WERI-Rb-1 (cell line): ENCODE measurements around the gene HTN3.
"Not testable (repeated sequence)": the region's sequence is repeated elsewhere in the genome, so short reads cannot be mapped to it uniquely, and the experiment has no call there.

Source experiments
- DNase-seq: peaks from one replicate; pipeline ENCODE4 v3.0.0-alpha.2; 2020
- H3K27ac ChIP-seq: fragments of 250-450 bp; sonication (Bioruptor Pico); 2 replicates; pipeline ENCODE4 v1.5.1; 2020; ENCODE audit warnings: mild to moderate bottlenecking, moderate library complexity
- H3K27me3 ChIP-seq: fragments of 250-450 bp; sonication (Bioruptor Pico); 2 replicates; pipeline ENCODE4 v1.5.1; 2021; ENCODE audit warnings: mild to moderate bottlenecking, low read depth, moderate library complexity; ENCODE audit not compliant: insufficient read depth, severe bottlenecking
- H3K36me3 ChIP-seq: fragments of 250-450 bp; sonication (Bioruptor Pico); 2 replicates; pipeline ENCODE4 v1.5.1; 2020; ENCODE audit warnings: mild to moderate bottlenecking, moderate library complexity
- H3K4me3 ChIP-seq: 2 replicates; pipeline ENCODE4 v1.5.1; 2011; ENCODE audit warnings: low read depth, mild to moderate bottlenecking, control low read depth, low read length
- H3K9me3 ChIP-seq: fragments of 250-450 bp; sonication (Bioruptor Pico); 2 replicates; pipeline ENCODE4 v1.5.1; 2021; ENCODE audit warnings: mild to moderate bottlenecking, moderate library complexity; ENCODE audit not compliant: severe bottlenecking
- TF ChIP-seq, protein P1 (sequence below): IDR thresholded peaks from 2 replicates; pipeline ENCODE4 v1.5.1; 2011; ENCODE audit warnings: low read depth, mild to moderate bottlenecking, control low read depth, inconsistent platforms, low read length

HTN3 gene

DNA sequence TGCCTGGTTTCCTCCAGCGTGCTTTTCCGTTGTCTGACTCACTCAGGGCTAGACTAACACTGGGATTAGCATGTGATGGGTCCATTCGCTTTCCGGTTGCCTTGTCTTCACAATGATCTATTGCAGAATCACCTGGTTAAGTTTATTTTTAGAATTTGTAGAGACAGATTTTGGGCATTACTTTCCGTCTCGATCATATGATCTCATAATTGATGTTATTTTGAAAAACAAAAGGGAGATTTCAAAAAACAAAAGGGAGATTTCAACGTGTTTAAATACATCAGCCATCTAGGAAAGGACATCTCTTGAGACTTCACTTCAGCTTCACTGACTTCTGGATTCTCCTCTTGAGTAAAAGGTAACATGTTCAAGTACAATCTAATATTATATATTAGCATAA lies at the start of gene HTN3:
TSS of gene HTN3 (plus strand) at position 301 of the 400 bp plus-strand sequence. CDS start 2,282 bp downstream, outside the sequence.
- not testable (repeated sequence) for H3K9me3 ChIP-seq, H3K36me3 ChIP-seq, H3K4me3 ChIP-seq, H3K27ac ChIP-seq, H3K27me3 ChIP-seq, DNase-seq

DNA sequence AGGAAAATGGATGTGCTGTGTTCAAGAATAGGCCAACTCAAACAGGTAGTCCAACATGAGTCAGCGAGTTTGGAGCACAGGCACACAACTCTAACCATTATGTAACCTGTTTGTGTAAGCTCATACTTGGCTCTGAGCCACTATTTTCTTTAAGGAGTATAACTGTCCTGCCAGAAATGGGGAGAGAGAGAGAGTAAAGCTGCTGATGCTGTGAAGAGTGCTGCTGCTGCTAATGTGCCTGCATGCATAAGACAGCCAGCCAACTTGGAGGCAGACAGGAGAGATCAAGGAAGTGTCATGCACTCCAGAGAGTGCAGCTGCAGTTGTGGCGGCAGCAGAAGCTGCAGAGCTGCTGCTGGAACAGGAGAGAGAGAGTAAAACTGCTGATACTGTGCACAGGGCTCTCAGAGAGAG lies 44.2 kb upstream of the HTN3 start:
- Histone ChIP-seq H3K4me3 (no peak overlapping the region), H3K27ac (no peak overlapping the region), H3K36me3 (no peaks in the 10 kb centered on the region), H3K27me3 (no peaks in the 10 kb centered on the region), H3K9me3 (no peaks in the 10 kb centered on the region)
- TF ChIP-seq, protein P1, sequence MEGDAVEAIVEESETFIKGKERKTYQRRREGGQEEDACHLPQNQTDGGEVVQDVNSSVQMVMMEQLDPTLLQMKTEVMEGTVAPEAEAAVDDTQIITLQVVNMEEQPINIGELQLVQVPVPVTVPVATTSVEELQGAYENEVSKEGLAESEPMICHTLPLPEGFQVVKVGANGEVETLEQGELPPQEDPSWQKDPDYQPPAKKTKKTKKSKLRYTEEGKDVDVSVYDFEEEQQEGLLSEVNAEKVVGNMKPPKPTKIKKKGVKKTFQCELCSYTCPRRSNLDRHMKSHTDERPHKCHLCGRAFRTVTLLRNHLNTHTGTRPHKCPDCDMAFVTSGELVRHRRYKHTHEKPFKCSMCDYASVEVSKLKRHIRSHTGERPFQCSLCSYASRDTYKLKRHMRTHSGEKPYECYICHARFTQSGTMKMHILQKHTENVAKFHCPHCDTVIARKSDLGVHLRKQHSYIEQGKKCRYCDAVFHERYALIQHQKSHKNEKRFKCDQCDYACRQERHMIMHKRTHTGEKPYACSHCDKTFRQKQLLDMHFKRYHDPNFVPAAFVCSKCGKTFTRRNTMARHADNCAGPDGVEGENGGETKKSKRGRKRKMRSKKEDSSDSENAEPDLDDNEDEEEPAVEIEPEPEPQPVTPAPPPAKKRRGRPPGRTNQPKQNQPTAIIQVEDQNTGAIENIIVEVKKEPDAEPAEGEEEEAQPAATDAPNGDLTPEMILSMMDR = no peak
- DNase-seq = no peak

DNA sequence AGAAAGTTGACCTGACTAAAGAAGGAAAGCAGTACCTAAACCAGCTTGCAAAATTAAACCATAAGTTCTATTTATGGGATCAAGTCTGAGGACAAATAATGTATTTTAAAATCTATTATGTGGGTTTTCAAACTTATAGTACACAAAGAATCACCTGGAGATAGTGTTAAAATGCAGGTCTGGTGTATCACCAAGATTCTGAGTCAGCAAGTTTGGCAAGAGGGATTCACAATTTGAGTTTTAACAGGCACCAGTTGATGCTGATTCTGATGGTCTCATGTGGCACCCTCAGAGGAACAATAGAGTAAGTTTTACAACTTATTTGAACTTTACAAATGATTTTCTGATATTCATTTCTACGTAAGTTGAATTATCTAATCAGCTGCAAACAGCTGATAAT lies 41.6 kb upstream of the HTN3 start:
- Histone ChIP-seq H3K9me3 (no peaks in the 10 kb centered on the region), H3K27me3 (no peaks in the 10 kb centered on the region), H3K36me3 (no peaks in the 10 kb centered on the region), H3K4me3 (no peak overlapping the region), H3K27ac (no peak overlapping the region)
- TF ChIP-seq, protein P1 = no peak
- no peak for DNase-seq

DNA sequence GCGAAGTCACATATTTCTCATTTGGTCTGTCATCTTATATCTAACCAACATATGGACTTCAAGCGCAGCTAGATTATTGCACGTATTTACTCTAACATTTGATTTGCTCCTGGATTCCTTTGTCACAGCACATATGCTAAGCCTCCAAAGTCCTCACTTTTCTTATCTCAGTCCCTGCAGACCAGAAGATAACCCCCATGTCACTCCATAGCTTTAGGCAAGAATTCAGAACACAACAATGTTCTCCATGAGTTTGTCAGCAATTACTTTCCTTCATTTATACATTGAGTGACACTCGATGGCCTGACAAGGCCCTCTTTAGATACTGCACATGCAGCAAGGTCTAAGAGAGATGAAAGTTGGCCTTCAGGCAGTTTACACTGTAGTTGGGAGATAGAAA lies 37.2 kb upstream of the HTN3 start:
- H3K36me3 ChIP-seq = no peaks in the 10 kb centered on the region
- TF ChIP-seq, protein P1 = no peak
- no peak for DNase-seq
- no peaks in the 10 kb centered on the region for H3K9me3 ChIP-seq
- no peaks in the 10 kb centered on the region for H3K27me3 ChIP-seq
- H3K27ac ChIP-seq = no peak overlapping the region
- no peak overlapping the region for H3K4me3 ChIP-seq

DNA sequence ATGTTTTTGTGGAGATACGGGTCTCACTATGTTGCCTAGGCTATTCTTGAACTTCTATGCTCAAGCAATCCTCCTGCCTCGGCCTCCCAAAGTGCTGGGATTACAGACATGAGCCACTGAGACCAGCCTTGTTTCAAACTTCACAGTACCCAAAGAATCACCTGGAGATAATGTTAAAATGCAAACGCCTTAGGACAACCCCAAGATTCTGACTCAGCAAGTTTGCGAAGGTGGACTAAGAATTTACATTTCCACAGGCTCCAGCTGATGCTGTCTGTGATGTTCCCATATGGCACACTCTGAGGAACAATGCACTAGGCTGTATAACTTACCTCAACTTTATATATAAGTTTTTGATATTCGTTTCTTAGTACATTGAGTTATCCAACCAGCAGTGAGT lies 33.5 kb upstream of the HTN3 start:
- no peak overlapping the region for H3K27ac ChIP-seq
- no peaks in the 10 kb centered on the region for H3K36me3 ChIP-seq
- TF ChIP-seq, protein P1 = no peak
- H3K27me3 ChIP-seq = no peaks in the 10 kb centered on the region
- H3K4me3 ChIP-seq = no peak overlapping the region
- DNase-seq = no peak
- no peaks in the 10 kb centered on the region for H3K9me3 ChIP-seq

DNA sequence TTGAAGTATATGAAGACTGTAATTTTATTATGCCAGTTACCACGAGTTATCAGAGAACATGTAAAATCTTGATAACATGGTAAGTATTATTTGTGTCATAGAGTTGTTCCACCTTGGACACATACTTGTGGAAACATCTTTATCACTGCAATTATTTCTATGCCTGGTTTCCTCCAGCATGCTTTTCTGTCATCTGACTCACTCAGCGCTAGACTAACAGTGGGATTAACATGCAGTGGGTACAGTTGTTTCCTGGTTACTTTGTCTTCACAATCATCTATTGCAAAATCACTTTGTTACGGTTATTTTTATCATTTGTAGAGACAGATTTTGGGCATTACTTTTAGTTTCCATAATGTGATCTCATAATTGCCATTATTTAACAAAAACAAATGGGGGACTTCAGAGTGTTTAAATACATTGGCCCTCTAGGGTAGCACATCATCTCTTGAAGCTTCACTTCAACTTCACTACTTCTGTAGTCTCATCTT lies 32.7 kb upstream of the HTN3 start, which contains the start of gene STATH:
TSS of gene STATH (plus strand) at position 441 of the 491 bp plus-strand sequence. CDS start 2,472 bp downstream, outside the sequence.
- DNase-seq = no peak
- no peaks in the 10 kb centered on the region for H3K27me3 ChIP-seq
- no peak within 1 kb of the TSS for H3K4me3 ChIP-seq
- no peaks in the 10 kb centered on the region for H3K9me3 ChIP-seq
- no peak within 1 kb of the TSS for H3K27ac ChIP-seq
- TF ChIP-seq, protein P1 = no peak
- no peaks in the 10 kb centered on the region for H3K36me3 ChIP-seq
